ENCODE results near the gene SLC39A8. TPM values are rescaled to one million over a fixed set of nuclear protein-coding genes. Genes with fewer than 3 reads are reported as not detected.

SLC39A8 gene
- total RNA-seq, 1 experiment from 2014 or later: 35.9 TPM

DNA sequence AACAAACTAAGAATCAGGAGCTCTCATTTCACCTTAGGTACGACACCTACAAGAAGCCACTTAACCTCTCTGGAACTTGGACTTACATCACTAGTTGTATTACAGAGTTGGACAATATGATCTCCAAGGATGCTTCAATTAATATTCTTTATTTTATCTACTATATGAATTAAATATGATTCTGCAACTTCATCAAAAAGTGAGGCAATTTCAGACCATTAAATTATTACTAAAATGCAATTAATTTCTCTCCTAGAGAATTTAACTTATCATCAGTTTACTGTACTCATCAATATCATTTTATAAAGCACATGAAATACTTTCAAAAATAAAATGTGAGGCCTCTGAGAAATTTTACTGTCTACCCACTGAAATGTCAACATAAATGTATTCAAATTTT lies 33.9 kb downstream of the SLC39A8 start:
- ATAC-seq (no peak), DNase-seq (ENCODE audit: low spot score) (no peak)
- TF ChIP-seq ZNF138 (CRISPR knock-in tag; conservative IDR thresholded peaks at IDR 0.05) (no peak), ATF1 (CRISPR knock-in tag; IDR thresholded peaks at IDR 0.05) (no peak), MXD4 (CRISPR knock-in tag; IDR thresholded peaks at IDR 0.05; ENCODE audit: borderline replicate concordance) (no peak), RELA (CRISPR knock-in tag; IDR thresholded peaks at IDR 0.05; ENCODE audit: borderline replicate concordance) (no peak), ZBTB21 (CRISPR knock-in tag; IDR thresholded peaks at IDR 0.05; ENCODE audit: borderline replicate concordance) (no peak), ETV6 (CRISPR knock-in tag; IDR thresholded peaks at IDR 0.05) (no peak)
- TF ChIP-seq, protein P1, sequence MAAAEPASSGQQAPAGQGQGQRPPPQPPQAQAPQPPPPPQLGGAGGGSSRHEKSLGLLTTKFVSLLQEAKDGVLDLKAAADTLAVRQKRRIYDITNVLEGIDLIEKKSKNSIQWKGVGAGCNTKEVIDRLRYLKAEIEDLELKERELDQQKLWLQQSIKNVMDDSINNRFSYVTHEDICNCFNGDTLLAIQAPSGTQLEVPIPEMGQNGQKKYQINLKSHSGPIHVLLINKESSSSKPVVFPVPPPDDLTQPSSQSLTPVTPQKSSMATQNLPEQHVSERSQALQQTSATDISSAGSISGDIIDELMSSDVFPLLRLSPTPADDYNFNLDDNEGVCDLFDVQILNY (CRISPR knock-in tag; IDR thresholded peaks at IDR 0.05): no peak
- TF ChIP-seq, protein P2, sequence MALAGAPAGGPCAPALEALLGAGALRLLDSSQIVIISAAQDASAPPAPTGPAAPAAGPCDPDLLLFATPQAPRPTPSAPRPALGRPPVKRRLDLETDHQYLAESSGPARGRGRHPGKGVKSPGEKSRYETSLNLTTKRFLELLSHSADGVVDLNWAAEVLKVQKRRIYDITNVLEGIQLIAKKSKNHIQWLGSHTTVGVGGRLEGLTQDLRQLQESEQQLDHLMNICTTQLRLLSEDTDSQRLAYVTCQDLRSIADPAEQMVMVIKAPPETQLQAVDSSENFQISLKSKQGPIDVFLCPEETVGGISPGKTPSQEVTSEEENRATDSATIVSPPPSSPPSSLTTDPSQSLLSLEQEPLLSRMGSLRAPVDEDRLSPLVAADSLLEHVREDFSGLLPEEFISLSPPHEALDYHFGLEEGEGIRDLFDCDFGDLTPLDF (CRISPR knock-in tag; IDR thresholded peaks at IDR 0.05): no peak
- TF ChIP-seq, protein P3, sequence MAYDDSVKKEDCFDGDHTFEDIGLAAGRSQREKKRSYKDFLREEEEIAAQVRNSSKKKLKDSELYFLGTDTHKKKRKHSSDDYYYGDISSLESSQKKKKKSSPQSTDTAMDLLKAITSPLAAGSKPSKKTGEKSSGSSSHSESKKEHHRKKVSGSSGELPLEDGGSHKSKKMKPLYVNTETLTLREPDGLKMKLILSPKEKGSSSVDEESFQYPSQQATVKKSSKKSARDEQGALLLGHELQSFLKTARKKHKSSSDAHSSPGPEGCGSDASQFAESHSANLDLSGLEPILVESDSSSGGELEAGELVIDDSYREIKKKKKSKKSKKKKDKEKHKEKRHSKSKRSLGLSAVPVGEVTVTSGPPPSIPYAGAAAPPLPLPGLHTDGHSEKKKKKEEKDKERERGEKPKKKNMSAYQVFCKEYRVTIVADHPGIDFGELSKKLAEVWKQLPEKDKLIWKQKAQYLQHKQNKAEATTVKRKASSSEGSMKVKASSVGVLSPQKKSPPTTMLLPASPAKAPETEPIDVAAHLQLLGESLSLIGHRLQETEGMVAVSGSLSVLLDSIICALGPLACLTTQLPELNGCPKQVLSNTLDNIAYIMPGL (CRISPR knock-in tag; IDR thresholded peaks at IDR 0.05): no peak
- no peak overlapping the region for H3K27ac Mint-ChIP-seq
- peaks cover 16% of the 10 kb centered on the region for H3K4me1 Mint-ChIP-seq
- ChIA-PET POLR2A (interaction anchor here (0.5 kb wide), 1 partner anchor 119 kb away, joined by 3 read pairs; no protein-coding TSS in a partner anchor), CTCF (no interaction called here)
- peaks cover 11% of the 10 kb centered on the region for H3K36me3 Mint-ChIP-seq
- no peak overlapping the region for H3K4me3 Mint-ChIP-seq
- no peaks in the 10 kb centered on the region for H3K27me3 Mint-ChIP-seq (ENCODE audit: low read depth)
- 0 out of 2 replicates have a peak, but pooled peaks cover 3% of the 10 kb centered on the region for H3K9me3 Mint-ChIP-seq

DNA sequence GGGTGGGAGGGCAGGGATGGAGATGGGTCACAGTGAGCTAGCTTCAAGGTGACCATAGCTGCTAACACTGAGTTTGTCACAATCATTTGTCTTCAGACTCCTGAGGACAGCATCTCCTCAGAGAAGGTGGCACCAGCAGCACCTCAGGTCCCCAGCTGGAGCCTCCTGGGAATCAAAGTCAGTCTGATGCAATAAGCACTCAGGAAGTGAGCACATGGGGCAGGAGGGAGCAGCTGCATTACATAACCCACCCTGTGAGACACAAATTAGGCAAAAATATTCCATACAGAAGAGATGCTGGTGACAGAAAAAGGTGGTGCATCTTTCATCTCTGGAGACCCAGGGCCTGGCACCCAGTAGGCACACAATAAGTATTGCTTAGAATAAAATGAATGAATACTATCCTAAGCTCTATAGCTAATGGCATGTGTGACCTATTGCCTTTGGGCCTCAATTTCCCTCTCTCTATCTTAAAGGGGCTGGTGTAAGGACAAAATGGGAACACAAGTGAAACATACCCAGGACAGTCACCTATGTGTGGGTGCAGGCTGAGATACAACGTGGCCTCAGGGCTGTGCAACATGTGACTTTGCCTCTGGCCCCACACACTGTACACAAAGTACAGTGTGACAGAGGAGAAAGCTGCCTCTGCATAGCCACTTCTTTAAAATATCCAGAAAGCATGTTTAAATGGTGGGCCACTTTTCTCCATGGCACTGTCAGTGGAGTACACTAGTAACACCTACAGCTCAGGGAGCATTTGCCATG lies 37.1 kb downstream of the SLC39A8 start:
- Mint-ChIP-seq H3K9me3 (no peaks in the 10 kb centered on the region), H3K27ac (no peak overlapping the region), H3K4me1 (peaks cover 16% of the 10 kb centered on the region), H3K4me3 (no peak overlapping the region), H3K36me3 (peaks cover 7% of the 10 kb centered on the region; the same call in 1 of the 2 replicates), H3K27me3 (ENCODE audit: low read depth) (no peaks in the 10 kb centered on the region)
- TF ChIP-seq TP53 (CRISPR knock-in tag; IDR thresholded peaks at IDR 0.05) (no peak), NR3C1 (CRISPR knock-in tag; conservative IDR thresholded peaks at IDR 0.05; ENCODE audit: low read depth) (no peak), OVOL2 (CRISPR knock-in tag; IDR thresholded peaks at IDR 0.05; ENCODE audit: borderline replicate concordance) (no peak), GABPB1 (CRISPR knock-in tag; IDR thresholded peaks at IDR 0.05) (peak; percentile 81)
- ATAC-seq (peak; percentile 16), DNase-seq (ENCODE audit: low spot score) (no peak)
- CTCF ChIA-PET: interaction anchor here (1.2 to 1.7 kb wide), 2 partner anchors 9 to 14 kb away, joined by 5 read pairs; no protein-coding TSS in a partner anchor
- POLR2A ChIA-PET: no interaction called here

DNA sequence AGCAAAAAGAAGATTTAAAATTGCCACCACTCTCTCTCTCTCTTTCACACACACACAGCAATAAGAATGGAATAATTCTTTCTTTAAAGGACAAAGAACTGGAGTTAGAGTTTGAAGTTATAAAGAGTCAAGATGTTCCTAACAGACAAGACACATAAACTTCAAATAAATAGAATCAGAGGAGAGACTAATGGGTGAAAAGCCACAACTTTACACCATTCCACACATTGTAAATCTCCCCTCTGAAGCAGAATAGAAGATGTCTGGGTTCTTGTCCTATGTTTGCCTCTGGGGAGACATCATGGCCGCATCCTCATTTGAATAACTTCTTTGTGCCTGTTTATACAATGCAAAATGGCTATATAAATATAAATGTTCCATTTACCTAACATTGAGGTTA lies 39.6 kb downstream of the SLC39A8 start:
- Mint-ChIP-seq H3K4me3 (no peak overlapping the region), H3K27ac (no peak overlapping the region)
- POLR2A ChIA-PET: no interaction called here
- TF ChIP-seq, protein P4, sequence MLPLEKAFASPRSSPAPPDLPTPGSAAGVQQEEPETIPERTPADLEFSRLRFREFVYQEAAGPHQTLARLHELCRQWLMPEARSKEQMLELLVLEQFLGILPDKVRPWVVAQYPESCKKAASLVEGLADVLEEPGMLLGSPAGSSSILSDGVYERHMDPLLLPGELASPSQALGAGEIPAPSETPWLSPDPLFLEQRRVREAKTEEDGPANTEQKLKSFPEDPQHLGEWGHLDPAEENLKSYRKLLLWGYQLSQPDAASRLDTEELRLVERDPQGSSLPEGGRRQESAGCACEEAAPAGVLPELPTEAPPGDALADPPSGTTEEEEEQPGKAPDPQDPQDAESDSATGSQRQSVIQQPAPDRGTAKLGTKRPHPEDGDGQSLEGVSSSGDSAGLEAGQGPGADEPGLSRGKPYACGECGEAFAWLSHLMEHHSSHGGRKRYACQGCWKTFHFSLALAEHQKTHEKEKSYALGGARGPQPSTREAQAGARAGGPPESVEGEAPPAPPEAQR (CRISPR knock-in tag; IDR thresholded peaks at IDR 0.05): no peak
- TF ChIP-seq ZNF671 (CRISPR knock-in tag; IDR thresholded peaks at IDR 0.05) (no peak), FOXJ3 (CRISPR knock-in tag; IDR thresholded peaks at IDR 0.05; ENCODE audit: borderline replicate concordance) (no peak), GTF2I (CRISPR knock-in tag; conservative IDR thresholded peaks at IDR 0.05) (no peak), TEAD4 (CRISPR knock-in tag; IDR thresholded peaks at IDR 0.05) (no peak), RORB (CRISPR knock-in tag; IDR thresholded peaks at IDR 0.05) (no peak), CREM (CRISPR knock-in tag; IDR thresholded peaks at IDR 0.05) (no peak), ZBTB21 (CRISPR knock-in tag; IDR thresholded peaks at IDR 0.05; ENCODE audit: borderline replicate concordance) (no peak)
- TF ChIP-seq, protein P5, sequence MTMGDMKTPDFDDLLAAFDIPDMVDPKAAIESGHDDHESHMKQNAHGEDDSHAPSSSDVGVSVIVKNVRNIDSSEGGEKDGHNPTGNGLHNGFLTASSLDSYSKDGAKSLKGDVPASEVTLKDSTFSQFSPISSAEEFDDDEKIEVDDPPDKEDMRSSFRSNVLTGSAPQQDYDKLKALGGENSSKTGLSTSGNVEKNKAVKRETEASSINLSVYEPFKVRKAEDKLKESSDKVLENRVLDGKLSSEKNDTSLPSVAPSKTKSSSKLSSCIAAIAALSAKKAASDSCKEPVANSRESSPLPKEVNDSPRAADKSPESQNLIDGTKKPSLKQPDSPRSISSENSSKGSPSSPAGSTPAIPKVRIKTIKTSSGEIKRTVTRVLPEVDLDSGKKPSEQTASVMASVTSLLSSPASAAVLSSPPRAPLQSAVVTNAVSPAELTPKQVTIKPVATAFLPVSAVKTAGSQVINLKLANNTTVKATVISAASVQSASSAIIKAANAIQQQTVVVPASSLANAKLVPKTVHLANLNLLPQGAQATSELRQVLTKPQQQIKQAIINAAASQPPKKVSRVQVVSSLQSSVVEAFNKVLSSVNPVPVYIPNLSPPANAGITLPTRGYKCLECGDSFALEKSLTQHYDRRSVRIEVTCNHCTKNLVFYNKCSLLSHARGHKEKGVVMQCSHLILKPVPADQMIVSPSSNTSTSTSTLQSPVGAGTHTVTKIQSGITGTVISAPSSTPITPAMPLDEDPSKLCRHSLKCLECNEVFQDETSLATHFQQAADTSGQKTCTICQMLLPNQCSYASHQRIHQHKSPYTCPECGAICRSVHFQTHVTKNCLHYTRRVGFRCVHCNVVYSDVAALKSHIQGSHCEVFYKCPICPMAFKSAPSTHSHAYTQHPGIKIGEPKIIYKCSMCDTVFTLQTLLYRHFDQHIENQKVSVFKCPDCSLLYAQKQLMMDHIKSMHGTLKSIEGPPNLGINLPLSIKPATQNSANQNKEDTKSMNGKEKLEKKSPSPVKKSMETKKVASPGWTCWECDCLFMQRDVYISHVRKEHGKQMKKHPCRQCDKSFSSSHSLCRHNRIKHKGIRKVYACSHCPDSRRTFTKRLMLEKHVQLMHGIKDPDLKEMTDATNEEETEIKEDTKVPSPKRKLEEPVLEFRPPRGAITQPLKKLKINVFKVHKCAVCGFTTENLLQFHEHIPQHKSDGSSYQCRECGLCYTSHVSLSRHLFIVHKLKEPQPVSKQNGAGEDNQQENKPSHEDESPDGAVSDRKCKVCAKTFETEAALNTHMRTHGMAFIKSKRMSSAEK (CRISPR knock-in tag; IDR thresholded peaks at IDR 0.05; ENCODE audit: borderline replicate concordance): no peak
- TF ChIP-seq, protein P6, sequence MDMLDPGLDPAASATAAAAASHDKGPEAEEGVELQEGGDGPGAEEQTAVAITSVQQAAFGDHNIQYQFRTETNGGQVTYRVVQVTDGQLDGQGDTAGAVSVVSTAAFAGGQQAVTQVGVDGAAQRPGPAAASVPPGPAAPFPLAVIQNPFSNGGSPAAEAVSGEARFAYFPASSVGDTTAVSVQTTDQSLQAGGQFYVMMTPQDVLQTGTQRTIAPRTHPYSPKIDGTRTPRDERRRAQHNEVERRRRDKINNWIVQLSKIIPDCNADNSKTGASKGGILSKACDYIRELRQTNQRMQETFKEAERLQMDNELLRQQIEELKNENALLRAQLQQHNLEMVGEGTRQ (CRISPR knock-in tag; IDR thresholded peaks at IDR 0.05): no peak

More for the DNA sequence above, 39.6 kb downstream of the SLC39A8 start:
- H3K4me1 Mint-ChIP-seq: peaks cover 17% of the 10 kb centered on the region
- no peak for ATAC-seq
- CTCF ChIA-PET: no interaction called here
- no peaks in the 10 kb centered on the region for H3K27me3 Mint-ChIP-seq (ENCODE audit: low read depth)
- H3K9me3 Mint-ChIP-seq: no peaks in the 10 kb centered on the region
- H3K36me3 Mint-ChIP-seq: peaks cover 7% of the 10 kb centered on the region; the same call in 1 of the 2 replicates
- no peak for DNase-seq (ENCODE audit: low spot score)
